Measurements from ENCODE around the gene THSD7B. TPM values are rescaled to one million over a fixed set of nuclear protein-coding genes. Genes with fewer than 3 reads are reported as not detected.
"Not testable (repeated sequence)": the region's sequence is repeated elsewhere in the genome, so short reads cannot be mapped to it uniquely, and the experiment has no call there.

Gene THSD7B
- total RNA-seq, 1 donor from 2014 or later, result 12.0 TPM

- no peak for DNase-seq (ENCODE audit: low spot score, unreplicated experiment)
- no peak overlapping the region for H3K4me3 Mint-ChIP-seq (ENCODE audit: low read depth)
- TF ChIP-seq CTCF (IDR thresholded peaks at IDR 0.05; ENCODE audit: unreplicated experiment), result no peak
- H3K9me3 Mint-ChIP-seq (ENCODE audit: low read depth), result no peaks in the 10 kb centered on the region
- peaks cover 30% of the 10 kb centered on the region for H3K27me3 Mint-ChIP-seq
- peaks cover 13% of the 10 kb centered on the region for H3K4me1 Mint-ChIP-seq (ENCODE audit: low read depth)
- H3K36me3 Mint-ChIP-seq (ENCODE audit: insufficient read depth), result no peaks in the 10 kb centered on the region
- no peak overlapping the region for H3K27ac Mint-ChIP-seq
Measured at GRCh38 chr2:136738044-136738443, 27.3 kb upstream of the THSD7B start.

- Mint-ChIP-seq H3K36me3 (ENCODE audit: insufficient read depth) (no peaks in the 10 kb centered on the region), H3K4me1 (ENCODE audit: low read depth) (peaks cover 1% of the 10 kb centered on the region), H3K27ac (no peak overlapping the region), H3K27me3 (peaks cover 40% of the 10 kb centered on the region), H3K4me3 (ENCODE audit: low read depth) (no peak overlapping the region), H3K9me3 (ENCODE audit: low read depth) (no peaks in the 10 kb centered on the region)
- no peak for TF ChIP-seq CTCF (IDR thresholded peaks at IDR 0.05; ENCODE audit: unreplicated experiment)
- DNase-seq (ENCODE audit: low spot score, unreplicated experiment), result no peak
Measured at GRCh38 chr2:136741471-136741870, 23.9 kb upstream of the THSD7B start.

- Mint-ChIP-seq H3K36me3 (ENCODE audit: insufficient read depth) (no peaks in the 10 kb centered on the region), H3K4me1 (ENCODE audit: low read depth) (no peaks in the 10 kb centered on the region), H3K4me3 (ENCODE audit: low read depth) (no peak overlapping the region), H3K27ac (no peak overlapping the region), H3K9me3 (ENCODE audit: low read depth) (no peaks in the 10 kb centered on the region), H3K27me3 (peaks cover 23% of the 10 kb centered on the region)
- no peak for DNase-seq (ENCODE audit: low spot score, unreplicated experiment)
- TF ChIP-seq CTCF (IDR thresholded peaks at IDR 0.05; ENCODE audit: unreplicated experiment), result no peak
Measured at GRCh38 chr2:136750065-136750464, 15.3 kb upstream of the THSD7B start.

GRCh38 chr2:136751406-136751805, 13.9 kb upstream of the THSD7B start:
- H3K36me3 Mint-ChIP-seq (ENCODE audit: insufficient read depth), result no peaks in the 10 kb centered on the region
- DNase-seq (ENCODE audit: low spot score, unreplicated experiment), result no peak
- peaks cover 24% of the 10 kb centered on the region for H3K27me3 Mint-ChIP-seq
- H3K4me3 Mint-ChIP-seq (ENCODE audit: low read depth), result no peak overlapping the region
- no peak for TF ChIP-seq CTCF (IDR thresholded peaks at IDR 0.05; ENCODE audit: unreplicated experiment)
- no peaks in the 10 kb centered on the region for H3K4me1 Mint-ChIP-seq (ENCODE audit: low read depth)
- H3K27ac Mint-ChIP-seq, result no peak overlapping the region
- no peaks in the 10 kb centered on the region for H3K9me3 Mint-ChIP-seq (ENCODE audit: low read depth)

GRCh38 chr2:136758504-136758903, 6.8 kb upstream of the THSD7B start:
- H3K27me3 Mint-ChIP-seq, result peaks cover 53% of the 10 kb centered on the region
- not testable (repeated sequence) for DNase-seq (ENCODE audit: low spot score, unreplicated experiment); H3K4me1 Mint-ChIP-seq (ENCODE audit: low read depth)

GRCh38 chr2:136764452-136765255, 691 bp upstream of the THSD7B start:
- Mint-ChIP-seq H3K4me3 (ENCODE audit: low read depth) (peak overlapping the region; percentile 86), H3K27ac (peak overlapping the region; percentile 62), H3K9me3 (ENCODE audit: low read depth) (no peaks in the 10 kb centered on the region), H3K27me3 (peaks cover 77% of the 10 kb centered on the region), H3K4me1 (ENCODE audit: low read depth) (peaks cover 17% of the 10 kb centered on the region), H3K36me3 (ENCODE audit: insufficient read depth) (no peaks in the 10 kb centered on the region)
- peak; percentile 1 for TF ChIP-seq CTCF (IDR thresholded peaks at IDR 0.05; ENCODE audit: unreplicated experiment)
- DNase-seq (ENCODE audit: low spot score, unreplicated experiment), result peak; percentile 31

More at GRCh38 chr2:136758504-136758903, 6.8 kb upstream of the THSD7B start:
- not testable (repeated sequence) for H3K4me3 Mint-ChIP-seq (ENCODE audit: low read depth); H3K36me3 Mint-ChIP-seq (ENCODE audit: insufficient read depth); H3K9me3 Mint-ChIP-seq (ENCODE audit: low read depth); H3K27ac Mint-ChIP-seq

All from progenitor cell of endocrine pancreas (in vitro differentiated cells).